ENCODE results near the gene MAP6D1.

Gene MAP6D1

GRCh38 chr3:183802989-183803388 lies 22.4 kb downstream of the MAP6D1 start (continued):
- TF ChIP-seq ZSCAN16 (tag by site-specific recombination; IDR thresholded peaks at IDR 0.05) = no peak

- no peak overlapping the region for H3K27ac ChIP-seq (ENCODE audit: extremely low read depth, low read depth, low read length)
- ChIA-PET CTCF (interaction anchor here (0.6 kb wide), 1 partner anchor 1202 kb away, joined by 3 read pairs; no protein-coding TSS in a partner anchor), POLR2A (no interaction called here)
- H3K4me1 ChIP-seq (ENCODE audit: control insufficient read depth, insufficient read depth, low read length) = no peaks in the 10 kb centered on the region
- no peak overlapping the region for H3K4me3 ChIP-seq (ENCODE audit: low read depth, low read length)
- H3K9me3 ChIP-seq (ENCODE audit: control insufficient read depth, insufficient read depth, low read depth, low read length) = no peaks in the 10 kb centered on the region
- TF ChIP-seq PRDM1 (tag by site-specific recombination; IDR thresholded peaks at IDR 0.05) (no peak), ZNF391 (tag by site-specific recombination; IDR thresholded peaks at IDR 0.05; ENCODE audit: borderline replicate concordance, low read depth) (no peak), RBAK (tag by site-specific recombination; IDR thresholded peaks at IDR 0.05) (no peak), SCRT1 (tag by site-specific recombination; IDR thresholded peaks at IDR 0.05; ENCODE audit: borderline replicate concordance) (no peak)
- H3K36me3 ChIP-seq (ENCODE audit: control insufficient read depth in 2 of 2, insufficient read depth in 1 of 2, low read length in 2 of 2) = peaks cover 18 to 89% of the 10 kb centered on the region in 2 experiments
These were observed 23.8 kb downstream of the MAP6D1 start for GRCh38 chr3:183801601-183802000.

GRCh38 chr3:183800243-183800863 lies 25.0 kb downstream of the MAP6D1 start:
- CTCF ChIA-PET = interaction anchor here (0.7 kb wide), 1 partner anchor 415 kb away, joined by 3 read pairs; no protein-coding TSS in a partner anchor
- no peak for TF ChIP-seq ZNF19 (tag by site-specific recombination; IDR thresholded peaks at IDR 0.05; ENCODE audit: low read depth)
- no peak for TF ChIP-seq ZNF692 (tag by site-specific recombination; IDR thresholded peaks at IDR 0.05)
- no peak for TF ChIP-seq PBX3 (CRISPR knock-in tag; IDR thresholded peaks at IDR 0.05)
- TF ChIP-seq ZNF521 (tag by site-specific recombination; IDR thresholded peaks at IDR 0.05) = no peak
- no peak for TF ChIP-seq ZBTB20 (tag by site-specific recombination; IDR thresholded peaks at IDR 0.05)
- no peak for TF ChIP-seq ZNF239 (tag by site-specific recombination; IDR thresholded peaks at IDR 0.05)
- no peak for TF ChIP-seq ZNF48 (tag by site-specific recombination; IDR thresholded peaks at IDR 0.05)
- no peak for TF ChIP-seq ZNF416 (tag by site-specific recombination; IDR thresholded peaks at IDR 0.05)
- TF ChIP-seq ZSCAN30 (tag by site-specific recombination; IDR thresholded peaks at IDR 0.05) = no peak
- TF ChIP-seq ZBTB49 (tag by site-specific recombination; IDR thresholded peaks at IDR 0.05; ENCODE audit: low read depth) = no peak
- TF ChIP-seq ZNF175 (tag by site-specific recombination; IDR thresholded peaks at IDR 0.05) = no peak
- no peak for TF ChIP-seq ZNF391 (tag by site-specific recombination; IDR thresholded peaks at IDR 0.05; ENCODE audit: borderline replicate concordance, low read depth)
- TF ChIP-seq ZNF292 (tag by site-specific recombination; IDR thresholded peaks at IDR 0.05; ENCODE audit: borderline replicate concordance, low read depth) = no peak
- no peak for TF ChIP-seq ZNF768 (tag by site-specific recombination; IDR thresholded peaks at IDR 0.05)
- no peak for TF ChIP-seq AEBP2 (tag by site-specific recombination; IDR thresholded peaks at IDR 0.05; ENCODE audit: borderline replicate concordance)
- H3K4me3 ChIP-seq (ENCODE audit: low read depth, low read length) = no peak overlapping the region
- no peak overlapping the region for H3K27ac ChIP-seq (ENCODE audit: extremely low read depth, low read depth, low read length)
- no peaks in the 10 kb centered on the region for H3K4me1 ChIP-seq (ENCODE audit: control insufficient read depth, insufficient read depth, low read length)
- POLR2A ChIA-PET = no interaction called here
- H3K36me3 ChIP-seq (ENCODE audit: control insufficient read depth in 2 of 2, insufficient read depth in 1 of 2, low read length in 2 of 2) = peaks cover 20 to 81% of the 10 kb centered on the region in 2 experiments
- H3K9me3 ChIP-seq (ENCODE audit: control insufficient read depth, insufficient read depth, low read depth, low read length) = no peaks in the 10 kb centered on the region

Measured in HEK293 (cell line).